Lower leg skin (tissue), 3 donors: ENCODE results near the gene LIPJ.

Source experiments
- CTCF ChIP-seq, 3 donors: fragments of 450-650 bp; IDR thresholded peaks; one replicate each; pipeline ENCODE4 v1.5.1; 2016; ENCODE audit warnings: antibody characterized with exemption in 3 of 3, mild to moderate bottlenecking in 3 of 3, moderate library complexity in 2 of 3
- POLR2A ChIP-seq, 2 donors: fragments of 450-650 bp; IDR thresholded peaks; one replicate each; pipeline ENCODE4 v1.6.1; 2016 to 2017; ENCODE audit warnings: antibody characterized with exemption in 2 of 2, mild to moderate bottlenecking in 1 of 2, moderate library complexity in 1 of 2

DNA sequence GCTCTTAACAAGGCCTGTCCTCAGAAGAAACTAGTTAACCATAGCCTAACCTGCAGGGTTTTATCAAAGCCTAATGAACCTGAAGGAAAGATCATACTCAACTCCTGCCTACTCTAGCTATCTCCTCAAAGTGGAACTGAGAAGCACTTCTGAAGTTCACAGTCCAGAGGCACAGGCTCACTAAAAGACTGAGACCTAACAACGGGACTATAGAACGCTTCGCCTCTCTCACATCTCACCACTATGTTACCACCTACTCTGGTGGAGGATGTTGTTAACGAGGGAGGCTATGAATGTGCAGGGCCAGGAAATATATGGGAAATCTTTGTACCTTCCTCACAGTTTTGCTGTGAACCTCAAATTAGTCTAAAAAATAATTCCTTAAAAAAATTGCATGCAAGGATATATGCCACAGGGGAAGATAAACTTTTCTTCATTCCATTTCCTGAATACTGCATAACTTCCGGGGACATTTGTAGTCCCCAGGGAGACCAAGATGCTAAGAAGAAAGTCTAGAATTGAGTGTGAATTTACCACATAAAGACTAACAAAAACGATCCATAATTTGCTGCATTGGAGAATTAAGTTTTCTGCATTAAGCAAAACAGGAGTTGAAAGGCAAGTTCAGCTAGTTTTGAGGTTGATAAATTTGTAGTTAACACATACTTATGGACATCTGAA, 21.6 kb downstream of the LIPJ start:
- TF ChIP-seq POLR2A (IDR thresholded peaks at IDR 0.05), result no peak
- no peak for TF ChIP-seq CTCF (IDR thresholded peaks at IDR 0.05)
